Measurements from ENCODE around the gene SAA1. TPM values are rescaled to one million over a fixed set of nuclear protein-coding genes. Genes with fewer than 3 reads are reported as not detected.
"Not testable (repeated sequence)": the region's sequence is repeated elsewhere in the genome, so short reads cannot be mapped to it uniquely, and the experiment has no call there.

Gene SAA1
- total RNA-seq, 2 experiments from 2014 or later, result not detected

DNA sequence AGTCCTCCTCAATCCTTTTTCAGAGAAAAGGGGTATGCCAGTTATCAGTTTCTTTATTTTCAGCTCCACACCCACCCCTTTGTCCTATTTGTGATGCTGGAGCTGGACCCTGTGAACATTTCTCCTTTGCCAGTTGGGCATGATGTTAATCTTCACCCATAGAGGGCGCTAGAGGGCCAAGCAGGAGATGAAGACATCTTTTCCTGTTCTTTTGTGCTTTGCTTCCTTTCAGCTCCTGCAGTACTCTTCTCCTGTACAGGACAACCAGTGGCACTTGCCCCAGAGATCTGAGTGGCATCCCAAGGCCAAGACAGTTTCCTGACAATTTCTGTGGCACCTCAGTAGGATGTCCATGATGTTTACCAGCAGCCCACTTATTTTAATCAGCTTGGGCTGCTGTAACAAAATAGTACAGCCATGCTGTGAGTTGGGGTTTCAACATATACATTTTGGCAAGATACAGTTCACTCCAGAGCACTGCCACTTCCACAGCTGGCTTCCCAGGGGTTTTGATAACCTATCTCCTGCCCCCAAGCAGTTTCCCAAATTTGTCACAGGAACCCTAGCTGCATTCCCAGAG, 22.2 kb upstream of the SAA1 start:
- Histone ChIP-seq H3K4me1 (ENCODE audit: insufficient read depth, low read length, poor library complexity, severe bottlenecking) (peaks cover 21% of the 10 kb centered on the region), H3K27ac (ENCODE audit: low read depth, low read length, poor library complexity, severe bottlenecking) (no peak overlapping the region), H3K9me3 (ENCODE audit: low read length) (peaks cover 13% of the 10 kb centered on the region; the same call in 1 of the 2 replicates), H3K4me2 (ENCODE audit: low read length) (no peak overlapping the region), H4K20me1 (ENCODE audit: insufficient read depth, low read length) (no peaks in the 10 kb centered on the region), H2AFZ (ENCODE audit: low read length) (peak overlapping the region; percentile 75), H3K9me2 (ENCODE audit: insufficient read depth, low read length) (no peaks in the 10 kb centered on the region), H3K79me2 (ENCODE audit: insufficient read depth, low read depth, low read length) (no peaks in the 10 kb centered on the region), H3K4me3 (ENCODE audit: low read depth, low read length, poor library complexity, severe bottlenecking) (no peak overlapping the region), H3K36me3 (ENCODE audit: insufficient read depth, low read length) (no peaks in the 10 kb centered on the region)
- no TSS peak for BruUV-seq (replicated peaks)
- POLR2A ChIA-PET, result interaction anchor here (1.2 to 1.8 kb wide), 5 partner anchors 9 to 287 kb away, joined by 3 to 6 read pairs (median 4); no protein-coding TSS in a partner anchor
- DNase-seq (ENCODE audit: low spot score), result peak; percentile 81
- TF ChIP-seq, protein P1, sequence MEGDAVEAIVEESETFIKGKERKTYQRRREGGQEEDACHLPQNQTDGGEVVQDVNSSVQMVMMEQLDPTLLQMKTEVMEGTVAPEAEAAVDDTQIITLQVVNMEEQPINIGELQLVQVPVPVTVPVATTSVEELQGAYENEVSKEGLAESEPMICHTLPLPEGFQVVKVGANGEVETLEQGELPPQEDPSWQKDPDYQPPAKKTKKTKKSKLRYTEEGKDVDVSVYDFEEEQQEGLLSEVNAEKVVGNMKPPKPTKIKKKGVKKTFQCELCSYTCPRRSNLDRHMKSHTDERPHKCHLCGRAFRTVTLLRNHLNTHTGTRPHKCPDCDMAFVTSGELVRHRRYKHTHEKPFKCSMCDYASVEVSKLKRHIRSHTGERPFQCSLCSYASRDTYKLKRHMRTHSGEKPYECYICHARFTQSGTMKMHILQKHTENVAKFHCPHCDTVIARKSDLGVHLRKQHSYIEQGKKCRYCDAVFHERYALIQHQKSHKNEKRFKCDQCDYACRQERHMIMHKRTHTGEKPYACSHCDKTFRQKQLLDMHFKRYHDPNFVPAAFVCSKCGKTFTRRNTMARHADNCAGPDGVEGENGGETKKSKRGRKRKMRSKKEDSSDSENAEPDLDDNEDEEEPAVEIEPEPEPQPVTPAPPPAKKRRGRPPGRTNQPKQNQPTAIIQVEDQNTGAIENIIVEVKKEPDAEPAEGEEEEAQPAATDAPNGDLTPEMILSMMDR (conservative IDR thresholded peaks at IDR 0.05; ENCODE audit: low read length), result peak; percentile 95
- TF ChIP-seq EZH2phosphoT487 (IDR thresholded peaks at IDR 0.05; ENCODE audit: borderline replicate concordance, low read depth, low read length), result no peak
- CTCF ChIA-PET (ENCODE audit: unreplicated experiment), result interaction anchor here (1.0 to 1.3 kb wide), 4 partner anchors 9 to 129 kb away, joined by 3 to 5 read pairs (median 4); no protein-coding TSS in a partner anchor
- intact Hi-C loops (cut with micrococcal nuclease; ENCODE audit: unreplicated experiment), result loop anchor here (2.0 to 5.0 kb wide), 3 partner anchors 78 to 283 kb away; partner anchors contain the start of genes GTF2H1, HPS5 and TSG101

DNA sequence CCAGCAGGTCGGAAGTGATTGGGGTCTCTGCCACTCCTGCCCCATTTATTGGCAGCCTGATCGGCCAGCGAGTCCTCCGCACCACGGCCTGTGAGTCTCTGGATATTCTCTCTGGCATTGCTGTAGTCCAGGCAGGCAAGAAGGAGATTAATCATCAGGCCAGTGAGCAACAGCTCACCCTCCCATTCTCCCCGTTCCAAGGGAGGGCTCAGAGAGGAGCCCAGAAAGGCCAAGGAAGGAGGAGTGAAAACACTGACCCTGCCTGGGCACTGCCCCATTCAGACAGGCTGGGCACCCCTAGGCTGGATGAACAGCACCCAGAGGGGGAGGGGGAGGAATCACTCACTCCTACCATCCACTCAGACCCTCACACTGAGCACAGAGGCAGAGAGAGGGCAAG, 20.7 kb upstream of the SAA1 start:
- H4K20me1 ChIP-seq (ENCODE audit: insufficient read depth, low read length), result no peaks in the 10 kb centered on the region
- H3K79me2 ChIP-seq (ENCODE audit: insufficient read depth, low read depth, low read length), result no peaks in the 10 kb centered on the region
- no peak overlapping the region for H3K4me3 ChIP-seq (ENCODE audit: low read depth, low read length, poor library complexity, severe bottlenecking)
- H3K4me2 ChIP-seq (ENCODE audit: low read length), result no peak overlapping the region
- no peak overlapping the region for H3K27ac ChIP-seq (ENCODE audit: low read depth, low read length, poor library complexity, severe bottlenecking)
- TF ChIP-seq EZH2phosphoT487 (IDR thresholded peaks at IDR 0.05; ENCODE audit: borderline replicate concordance, low read depth, low read length), result no peak
- TF ChIP-seq, protein P1 (conservative IDR thresholded peaks at IDR 0.05; ENCODE audit: low read length), result no peak
- intact Hi-C loops (cut with micrococcal nuclease; ENCODE audit: unreplicated experiment), result no loop called here
- ChIA-PET CTCF (ENCODE audit: unreplicated experiment) (no interaction called here), POLR2A (interaction anchor here (1.8 kb wide), 1 partner anchor 11 kb away, joined by 6 read pairs; no protein-coding TSS in a partner anchor)
- H3K9me3 ChIP-seq (ENCODE audit: low read length), result peaks cover 13% of the 10 kb centered on the region; the same call in 1 of the 2 replicates
- BruUV-seq (replicated peaks), result no TSS peak
- no peaks in the 10 kb centered on the region for H3K9me2 ChIP-seq (ENCODE audit: insufficient read depth, low read length)
- DNase-seq (ENCODE audit: low spot score), result no peak
- peaks cover 21% of the 10 kb centered on the region for H3K4me1 ChIP-seq (ENCODE audit: insufficient read depth, low read length, poor library complexity, severe bottlenecking)
- H3K36me3 ChIP-seq (ENCODE audit: insufficient read depth, low read length), result no peaks in the 10 kb centered on the region
- H2AFZ ChIP-seq (ENCODE audit: low read length), result no peak overlapping the region

DNA sequence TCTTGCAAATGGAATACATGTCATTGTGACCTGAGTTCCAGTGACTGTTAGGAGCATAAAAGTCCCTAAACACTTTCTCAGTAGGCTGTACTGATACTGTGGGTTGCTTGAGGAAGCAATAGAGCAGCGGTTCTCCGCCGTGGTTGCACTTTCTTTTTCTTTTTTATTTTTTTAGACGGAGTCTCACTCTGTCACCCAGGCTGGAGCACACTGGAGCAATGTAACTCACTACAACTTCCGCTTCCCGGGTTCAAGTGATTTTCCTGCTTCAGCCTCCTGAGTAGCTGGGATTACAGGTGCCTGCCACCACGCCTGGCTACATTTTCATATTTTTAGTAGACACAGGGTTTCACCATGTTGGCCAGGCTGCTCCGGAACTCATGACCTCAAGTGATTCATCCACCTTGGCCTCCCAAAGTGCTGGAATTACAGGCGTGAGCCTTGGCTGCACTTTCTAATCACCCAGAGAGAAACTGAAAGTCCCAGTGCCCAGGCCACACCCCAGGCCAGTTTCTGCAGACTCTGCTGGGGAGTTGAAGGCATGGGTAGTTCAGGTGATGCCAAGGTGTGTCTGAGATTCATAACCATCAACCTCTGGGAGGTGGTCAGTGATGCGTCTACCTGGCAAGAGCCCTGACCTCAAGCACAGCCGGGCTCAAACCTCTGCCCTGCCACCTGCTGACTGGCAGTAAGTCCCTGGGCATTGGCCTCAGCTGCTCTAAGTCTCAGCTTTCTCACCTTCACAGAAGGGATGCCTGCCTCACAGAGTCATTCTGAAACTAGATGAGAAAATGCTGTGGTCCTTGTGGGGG, 19.5 kb upstream of the SAA1 start:
- CTCF ChIA-PET (ENCODE audit: unreplicated experiment); BruUV-seq (replicated peaks); H3K27ac ChIP-seq (ENCODE audit: low read depth, low read length, poor library complexity, severe bottlenecking); H4K20me1 ChIP-seq (ENCODE audit: insufficient read depth, low read length); H3K4me3 ChIP-seq (ENCODE audit: low read depth, low read length, poor library complexity, severe bottlenecking); DNase-seq (ENCODE audit: low spot score); H3K9me2 ChIP-seq (ENCODE audit: insufficient read depth, low read length); H3K36me3 ChIP-seq (ENCODE audit: insufficient read depth, low read length); H3K79me2 ChIP-seq (ENCODE audit: insufficient read depth, low read depth, low read length); intact Hi-C loops (cut with micrococcal nuclease; ENCODE audit: unreplicated experiment): not testable (repeated sequence)
- POLR2A ChIA-PET, result interaction anchor here (0.6 kb wide), 1 partner anchor 141 kb away, joined by 3 read pairs; no protein-coding TSS in a partner anchor
- peak overlapping the region; percentile 67; the same call in 1 of the 2 replicates for H2AFZ ChIP-seq (ENCODE audit: low read length)
- peaks cover 13% of the 10 kb centered on the region; the same call in 1 of the 2 replicates for H3K9me3 ChIP-seq (ENCODE audit: low read length)
- peak overlapping the region; percentile 24; the same call in 1 of the 2 replicates for H3K4me2 ChIP-seq (ENCODE audit: low read length)
- peaks cover 21% of the 10 kb centered on the region for H3K4me1 ChIP-seq (ENCODE audit: insufficient read depth, low read length, poor library complexity, severe bottlenecking)

DNA sequence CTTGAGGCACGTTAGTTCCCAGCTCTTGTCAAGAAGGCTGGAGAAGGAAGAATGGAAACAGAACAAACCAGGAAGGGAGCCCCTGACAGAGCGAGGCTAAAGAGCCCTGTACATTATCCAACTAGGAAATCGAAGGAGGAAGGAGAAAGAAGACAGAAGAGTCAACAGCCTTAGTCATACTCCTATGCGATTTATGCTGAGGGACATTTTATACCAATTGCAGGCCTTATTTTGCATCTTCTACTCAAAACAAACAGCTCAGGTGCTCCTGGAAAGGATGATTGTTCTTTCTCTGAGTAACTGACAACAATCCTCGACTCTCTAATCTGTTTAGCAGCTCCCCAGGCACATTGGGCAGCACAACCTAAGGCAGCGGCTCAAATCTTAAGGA, 18.9 kb upstream of the SAA1 start:
- H3K36me3 ChIP-seq (ENCODE audit: insufficient read depth, low read length); DNase-seq (ENCODE audit: low spot score); H3K9me2 ChIP-seq (ENCODE audit: insufficient read depth, low read length); intact Hi-C loops (cut with micrococcal nuclease; ENCODE audit: unreplicated experiment); H3K4me3 ChIP-seq (ENCODE audit: low read depth, low read length, poor library complexity, severe bottlenecking); POLR2A ChIA-PET; H4K20me1 ChIP-seq (ENCODE audit: insufficient read depth, low read length); BruUV-seq (replicated peaks); CTCF ChIA-PET (ENCODE audit: unreplicated experiment); H3K27ac ChIP-seq (ENCODE audit: low read depth, low read length, poor library complexity, severe bottlenecking); H3K4me2 ChIP-seq (ENCODE audit: low read length); H2AFZ ChIP-seq (ENCODE audit: low read length); H3K79me2 ChIP-seq (ENCODE audit: insufficient read depth, low read depth, low read length): not testable (repeated sequence)
- peaks cover 13% of the 10 kb centered on the region; the same call in 1 of the 2 replicates for H3K9me3 ChIP-seq (ENCODE audit: low read length)
- peaks cover 21% of the 10 kb centered on the region for H3K4me1 ChIP-seq (ENCODE audit: insufficient read depth, low read length, poor library complexity, severe bottlenecking)
